C4-2B (cell line): ENCODE measurements around the gene CYP27C1.

Source experiments
- CTCF ChIP-seq: fragments of 450-650 bp; conservative IDR thresholded peaks from 2 replicates; pipeline ENCODE4 v1.5.1; 2017; ENCODE audit warnings: mild to moderate bottlenecking
- ZFX ChIP-seq: fragments of 450-650 bp; IDR thresholded peaks from 2 replicates; pipeline ENCODE4 v1.6.1; 2017

DNA sequence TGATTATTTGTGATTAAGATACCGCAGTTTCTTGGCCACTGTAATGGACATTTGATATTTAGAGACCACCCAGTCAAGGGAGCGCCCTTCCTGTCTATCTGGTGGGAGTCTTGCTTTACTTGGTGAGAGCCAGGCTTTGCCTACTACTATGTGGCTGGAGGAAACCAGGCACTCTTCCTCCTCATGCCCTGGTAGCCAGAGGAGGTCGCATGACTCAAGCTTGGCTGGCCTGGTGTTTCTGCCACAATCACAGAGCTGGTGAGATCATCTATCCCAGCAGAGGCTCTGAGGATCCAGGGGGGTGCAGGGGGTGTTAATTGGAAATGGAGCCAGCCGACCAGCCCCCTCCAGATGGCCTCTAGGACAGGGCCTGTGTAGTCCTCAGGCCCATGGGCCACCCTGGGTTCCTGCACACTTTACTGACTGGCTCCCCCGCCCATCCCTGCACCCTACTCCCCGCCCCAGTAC, 66.4 kb downstream of the CYP27C1 start:
- TF ChIP-seq CTCF, result no peak
- TF ChIP-seq ZFX, result no peak
